Osteoblast (primary cell): ENCODE measurements around the gene PRRC2A. TPM values are rescaled to one million over a fixed set of nuclear protein-coding genes. Genes with fewer than 3 reads are reported as not detected.
A peak's percentile ranks its signal among the peaks of the same experiment; 100 is the strongest.

Experiments used
- DNase-seq: peaks from one replicate; pipeline ENCODE4 v3.0.0; 2011; ENCODE audit warnings: low spot score, mixed read lengths; ENCODE audit not compliant: insufficient read length; ENCODE audit errors: missing footprints
- H2AFZ ChIP-seq: 2 replicates; pipeline ENCODE4 v1.6.0; 2011; ENCODE audit warnings: mild to moderate bottlenecking, low read length
- H3K27ac ChIP-seq: 2 replicates; pipeline ENCODE4 v1.5.1; 2011; ENCODE audit warnings: mild to moderate bottlenecking, low read depth, low read length, moderate library complexity
- H3K27me3 ChIP-seq: 2 replicates; pipeline ENCODE4 v1.6.0; 2012; ENCODE audit warnings: mild to moderate bottlenecking, control low read depth, inconsistent platforms, low read length, moderate library complexity; ENCODE audit not compliant: insufficient read depth
- H3K36me3 ChIP-seq: 2 replicates; pipeline ENCODE4 v1.5.1; 2011; ENCODE audit warnings: mild to moderate bottlenecking, low read length, control low read depth, moderate library complexity; ENCODE audit not compliant: insufficient read depth
- H3K4me1 ChIP-seq: 2 replicates; pipeline ENCODE4 v1.5.1; 2011; ENCODE audit warnings: mild to moderate bottlenecking, low read length, control low read depth, moderate library complexity; ENCODE audit not compliant: insufficient read depth
- H3K4me2 ChIP-seq: 2 replicates; pipeline ENCODE4 v1.6.0; 2011; ENCODE audit warnings: mild to moderate bottlenecking, low read length; ENCODE audit not compliant: insufficient read depth
- H3K4me3 ChIP-seq: fragments of 200-600 bp; sonication (generic); 3 replicates; pipeline ENCODE4 v1.5.1; 2012; ENCODE audit warnings: mild to moderate bottlenecking, low read length, inconsistent platforms; ENCODE audit not compliant: insufficient read depth
- H3K79me2 ChIP-seq: 2 replicates; pipeline ENCODE4 v1.6.0; 2012; ENCODE audit warnings: mild to moderate bottlenecking, low read length, control low read depth, inconsistent platforms; ENCODE audit not compliant: insufficient read depth
- H3K9me3 ChIP-seq: 2 replicates; pipeline ENCODE4 v1.5.1; 2011; ENCODE audit warnings: low read depth, low read length, control low read depth
- H4K20me1 ChIP-seq: 2 replicates; pipeline ENCODE4 v1.6.0; 2012; ENCODE audit warnings: mild to moderate bottlenecking, low read length, control low read depth; ENCODE audit not compliant: insufficient read depth
- total RNA-seq: library from RNA; depleted of rRNA; stranded (reverse); fragments of >200 nt; gene quantifications from 2 replicates; pipeline ENCODE4 v1.2.3, GENCODE V29; 2012
- TF ChIP-seq, protein P1 (sequence below): IDR thresholded peaks from 2 replicates; pipeline ENCODE4 v1.5.1; 2011; ENCODE audit warnings: mild to moderate bottlenecking, low read depth, low read length, moderate library complexity; ENCODE audit errors: extremely low read depth

Gene PRRC2A
- total RNA-seq, 1 donor: 49.2 TPM

DNA sequence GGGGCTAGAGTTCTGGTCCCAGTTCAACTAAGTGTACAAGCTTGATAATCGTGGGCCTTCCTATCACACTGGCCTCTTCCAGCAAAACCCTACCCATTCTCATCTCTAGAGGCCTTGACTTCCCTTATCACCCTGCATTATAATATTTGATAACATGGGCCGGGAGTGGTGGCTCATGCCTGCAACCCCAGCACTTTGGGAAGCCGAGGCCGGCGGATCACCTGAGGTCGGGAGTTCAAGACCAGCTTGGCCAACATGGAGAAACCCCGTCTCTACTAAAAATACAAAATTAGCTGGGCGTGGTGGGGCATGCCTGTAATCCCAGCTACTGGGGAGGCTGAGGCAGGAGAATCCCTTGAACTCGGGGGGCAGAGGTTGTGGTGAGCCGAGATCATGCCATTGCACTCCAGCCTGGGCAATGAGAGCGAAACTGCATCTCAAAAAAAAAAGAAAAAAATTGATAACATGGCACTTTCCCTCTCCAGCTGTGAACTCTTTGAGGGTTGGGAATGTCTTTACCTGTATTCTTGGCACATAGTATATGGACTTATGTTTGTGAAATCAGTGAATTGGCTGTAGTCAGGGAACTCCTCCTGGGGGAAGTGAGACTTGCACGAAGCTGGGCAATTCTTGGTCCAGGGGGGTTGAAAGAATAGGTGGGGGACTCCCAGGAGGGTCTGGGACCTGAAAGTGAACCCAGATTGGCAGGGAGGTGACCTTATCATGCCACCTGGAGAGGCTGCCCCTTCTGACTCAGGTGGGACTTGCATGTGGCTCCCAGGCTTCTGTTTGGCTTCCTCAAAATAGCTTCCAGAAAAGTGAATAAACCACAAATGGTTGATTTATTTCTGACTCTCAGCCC lies 41.0 kb downstream of the PRRC2A start:
- Histone ChIP-seq H3K79me2 (peaks cover 60% of the 10 kb centered on the region), H4K20me1 (peaks cover 25% of the 10 kb centered on the region), H3K27me3 (no peaks in the 10 kb centered on the region), H3K27ac (peak overlapping the region; percentile 67), H3K4me1 (peaks cover 45% of the 10 kb centered on the region), H3K36me3 (peaks cover 23% of the 10 kb centered on the region), H3K4me2 (peak overlapping the region; percentile 100), H3K4me3 (peak overlapping the region; percentile 82), H2AFZ (peak overlapping the region; percentile 53), H3K9me3 (no peaks in the 10 kb centered on the region)
- TF ChIP-seq, protein P1, sequence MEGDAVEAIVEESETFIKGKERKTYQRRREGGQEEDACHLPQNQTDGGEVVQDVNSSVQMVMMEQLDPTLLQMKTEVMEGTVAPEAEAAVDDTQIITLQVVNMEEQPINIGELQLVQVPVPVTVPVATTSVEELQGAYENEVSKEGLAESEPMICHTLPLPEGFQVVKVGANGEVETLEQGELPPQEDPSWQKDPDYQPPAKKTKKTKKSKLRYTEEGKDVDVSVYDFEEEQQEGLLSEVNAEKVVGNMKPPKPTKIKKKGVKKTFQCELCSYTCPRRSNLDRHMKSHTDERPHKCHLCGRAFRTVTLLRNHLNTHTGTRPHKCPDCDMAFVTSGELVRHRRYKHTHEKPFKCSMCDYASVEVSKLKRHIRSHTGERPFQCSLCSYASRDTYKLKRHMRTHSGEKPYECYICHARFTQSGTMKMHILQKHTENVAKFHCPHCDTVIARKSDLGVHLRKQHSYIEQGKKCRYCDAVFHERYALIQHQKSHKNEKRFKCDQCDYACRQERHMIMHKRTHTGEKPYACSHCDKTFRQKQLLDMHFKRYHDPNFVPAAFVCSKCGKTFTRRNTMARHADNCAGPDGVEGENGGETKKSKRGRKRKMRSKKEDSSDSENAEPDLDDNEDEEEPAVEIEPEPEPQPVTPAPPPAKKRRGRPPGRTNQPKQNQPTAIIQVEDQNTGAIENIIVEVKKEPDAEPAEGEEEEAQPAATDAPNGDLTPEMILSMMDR: no peak
- peak; percentile 53 for DNase-seq

DNA sequence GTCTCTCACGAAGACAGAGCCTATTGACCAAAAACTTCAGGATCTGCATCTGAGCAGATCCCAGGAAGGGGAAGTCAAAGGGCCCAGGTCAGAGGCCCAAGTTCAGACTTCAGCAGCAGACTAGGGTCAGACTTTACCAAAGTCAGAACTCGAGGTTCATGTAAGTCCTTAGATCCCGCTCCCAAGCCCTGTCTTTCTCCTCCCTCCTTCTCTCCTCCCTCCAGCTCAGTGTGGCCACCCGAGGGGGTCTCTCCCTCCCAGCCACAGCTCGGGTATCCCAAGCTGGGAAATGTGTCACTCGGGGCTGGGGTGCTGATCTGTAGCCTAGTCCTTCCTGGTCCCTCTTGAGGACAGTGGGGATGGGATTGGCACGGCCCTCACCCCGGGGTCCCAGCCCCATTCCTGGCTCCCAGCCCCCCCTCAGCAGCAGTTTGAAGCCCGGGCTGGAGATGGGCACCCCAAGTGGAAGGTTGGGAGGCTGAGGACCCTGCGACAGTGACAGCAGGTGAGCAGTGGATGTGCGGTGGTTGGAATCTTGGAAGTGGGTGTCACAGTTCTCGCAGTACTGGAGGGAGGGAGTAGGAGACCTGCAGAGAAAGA lies 41.7 kb downstream of the PRRC2A start:
- H2AFZ ChIP-seq: no peak overlapping the region
- TF ChIP-seq, protein P1: no peak
- H3K4me3 ChIP-seq: no peak overlapping the region
- no peaks in the 10 kb centered on the region for H3K27me3 ChIP-seq
- no peaks in the 10 kb centered on the region for H3K9me3 ChIP-seq
- peaks cover 64% of the 10 kb centered on the region for H3K79me2 ChIP-seq
- H3K36me3 ChIP-seq: peaks cover 21% of the 10 kb centered on the region
- DNase-seq: no peak
- peaks cover 50% of the 10 kb centered on the region for H3K4me1 ChIP-seq
- peaks cover 29% of the 10 kb centered on the region for H4K20me1 ChIP-seq
- H3K27ac ChIP-seq: no peak overlapping the region
- H3K4me2 ChIP-seq: no peak overlapping the region

DNA sequence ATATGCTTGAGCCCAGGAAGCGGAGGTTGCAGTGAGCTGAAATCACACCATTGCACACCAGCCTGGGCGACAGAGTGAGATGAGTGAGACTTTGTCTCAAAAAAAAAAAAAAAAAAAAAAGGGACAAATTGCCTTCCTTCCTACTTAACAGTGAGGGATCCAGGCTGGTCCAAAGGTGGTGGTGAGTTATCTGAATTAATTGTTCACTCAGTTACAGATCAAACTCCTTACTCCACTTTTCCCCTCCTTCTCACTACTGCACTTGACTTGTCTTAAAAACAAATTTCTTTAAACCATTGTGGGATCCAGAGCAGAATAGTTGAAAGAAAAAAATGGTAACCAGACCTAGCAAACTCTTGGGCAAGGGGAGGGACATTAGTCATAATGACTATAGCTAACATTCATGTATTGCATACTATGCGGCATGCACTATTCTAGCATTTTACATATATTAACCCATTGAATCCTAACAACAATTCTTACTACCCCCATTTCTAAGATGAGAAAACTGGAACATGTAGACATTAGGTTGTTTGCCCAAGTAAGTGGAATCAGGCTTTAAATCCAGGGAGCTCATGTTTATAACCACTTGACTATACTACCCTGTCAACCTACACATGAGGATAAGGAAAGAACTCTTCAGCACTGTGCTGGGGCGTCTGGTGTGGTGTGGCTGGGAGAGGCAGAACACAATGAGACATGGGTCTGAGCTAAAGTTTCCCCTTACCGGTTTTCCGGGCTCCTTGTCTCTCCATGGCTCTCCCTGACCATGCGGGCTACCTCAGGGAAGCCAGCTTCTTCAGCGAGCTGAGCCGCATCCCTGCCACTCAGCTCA lies 42.8 kb downstream of the PRRC2A start:
- H3K9me3 ChIP-seq: no peaks in the 10 kb centered on the region
- H3K4me2 ChIP-seq: peak overlapping the region; percentile 99
- peak overlapping the region; percentile 84 for H3K4me3 ChIP-seq
- H3K27me3 ChIP-seq: no peaks in the 10 kb centered on the region
- H3K79me2 ChIP-seq: peaks cover 64% of the 10 kb centered on the region
- H3K36me3 ChIP-seq: peaks cover 23% of the 10 kb centered on the region
- peak; percentile 96 for DNase-seq
- TF ChIP-seq, protein P1: no peak
- H2AFZ ChIP-seq: no peak overlapping the region
- H3K27ac ChIP-seq: peak overlapping the region; percentile 91
- peaks cover 23% of the 10 kb centered on the region for H4K20me1 ChIP-seq
- peaks cover 48% of the 10 kb centered on the region for H3K4me1 ChIP-seq
